ENCODE results near the gene GET3.
"Not testable (repeated sequence)": the region's sequence is repeated elsewhere in the genome, so short reads cannot be mapped to it uniquely, and the experiment has no call there.

The GET3 gene

DNA sequence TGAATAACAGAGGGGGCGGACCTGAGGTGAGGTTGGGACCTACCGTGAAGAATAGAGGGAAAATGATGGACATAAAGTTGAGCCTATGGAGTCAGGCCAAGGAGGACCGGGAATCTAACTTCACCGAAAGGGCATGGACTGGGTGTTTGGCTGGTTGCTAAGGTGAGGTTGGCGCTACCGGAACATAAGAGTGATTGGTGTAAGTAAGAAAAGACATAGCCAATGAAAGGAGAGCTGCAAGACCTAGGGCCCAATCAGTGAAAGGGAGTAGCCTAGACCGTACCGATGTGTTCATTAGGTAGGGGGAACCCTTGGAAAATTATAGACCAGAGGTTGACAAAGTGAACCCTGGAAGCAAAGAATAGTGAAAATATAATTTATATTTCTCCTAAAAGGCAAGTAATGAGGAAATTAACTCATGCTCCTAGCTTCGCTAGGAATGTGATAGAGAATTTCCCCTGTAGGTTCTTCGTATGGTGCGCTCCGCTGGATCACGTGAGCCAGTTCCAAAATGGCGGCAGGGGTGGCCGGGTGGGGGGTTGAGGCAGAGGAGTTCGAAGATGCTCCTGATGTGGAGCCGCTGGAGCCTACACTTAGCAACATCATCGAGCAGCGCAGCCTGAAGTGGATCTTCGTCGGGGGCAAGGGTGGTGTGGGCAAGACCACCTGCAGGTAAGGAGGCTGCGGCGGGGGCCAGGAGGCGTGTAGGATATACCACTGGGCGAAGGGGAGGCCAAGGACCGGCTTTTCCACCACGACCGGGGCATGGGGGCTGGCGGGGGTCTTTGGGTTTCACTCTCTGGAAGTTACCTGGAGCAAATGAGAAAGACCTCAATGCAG lies at the start of gene GET3:
Gene GET3, plus strand, starts transcription at position 503 of the 840 bp plus-strand sequence. Its CDS starts 9 bp downstream, at position 512.
- DNase-seq (ENCODE audit: low read depth, low spot score) = peak; percentile 100

DNA sequence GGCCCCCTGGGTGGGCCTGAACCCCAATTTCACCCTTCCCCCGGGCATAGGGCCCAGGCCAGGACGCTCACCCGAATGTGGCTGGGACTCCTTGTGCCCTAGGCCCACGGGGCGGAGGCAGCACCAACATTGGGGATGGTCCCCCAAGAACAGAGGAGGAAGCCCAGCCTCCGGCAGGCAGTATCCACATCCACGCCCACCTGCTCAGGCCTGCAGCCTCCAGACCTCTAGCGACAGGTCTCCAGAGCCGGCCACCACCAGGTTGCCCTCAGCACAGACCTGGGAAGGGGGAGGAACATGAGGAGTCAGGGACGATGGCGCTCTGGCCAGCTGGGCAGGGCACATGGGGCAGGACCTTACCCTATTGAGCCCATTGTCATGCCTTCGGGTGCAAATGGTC lies 48.3 kb upstream of the GET3 start:
- DNase-seq (ENCODE audit: low read depth, low spot score) = no peak

DNA sequence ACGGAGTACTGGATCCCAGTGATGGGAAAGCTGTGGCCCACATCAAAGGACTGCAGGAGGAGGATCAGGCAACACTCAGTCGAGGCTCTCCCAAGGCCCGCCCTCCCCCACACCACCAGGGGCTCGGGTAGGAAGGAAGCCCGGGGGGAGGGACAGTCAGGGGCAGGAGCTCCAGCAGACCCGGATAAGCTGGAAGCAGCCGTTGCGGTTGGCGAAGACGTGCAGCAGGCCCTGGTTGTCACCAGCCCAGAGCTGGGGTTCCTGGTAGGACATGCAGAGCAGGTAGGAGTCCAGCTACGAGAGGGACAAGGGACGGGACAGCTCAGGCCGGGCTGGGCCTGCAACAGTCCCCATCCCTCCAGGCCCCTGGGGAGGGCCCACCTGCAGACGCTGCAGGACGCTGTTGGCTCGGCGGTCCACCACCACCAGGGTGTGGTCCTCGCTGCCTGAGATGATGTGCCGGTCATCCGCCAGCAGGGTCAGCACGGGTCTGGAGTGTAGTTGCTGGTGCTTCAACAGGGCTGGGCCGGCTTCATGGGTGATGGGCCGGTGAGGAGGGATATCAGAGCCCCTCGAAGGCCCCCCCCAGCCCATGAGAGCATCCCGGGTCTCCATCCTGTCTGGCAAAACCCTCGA lies 47.6 kb upstream of the GET3 start:
- DNase-seq (ENCODE audit: low read depth, low spot score) = no peak

- no peak for DNase-seq (ENCODE audit: low read depth, low spot score)
These were observed 44.3 kb upstream of the GET3 start for GRCh38 chr19:12692960-12693359.

DNA sequence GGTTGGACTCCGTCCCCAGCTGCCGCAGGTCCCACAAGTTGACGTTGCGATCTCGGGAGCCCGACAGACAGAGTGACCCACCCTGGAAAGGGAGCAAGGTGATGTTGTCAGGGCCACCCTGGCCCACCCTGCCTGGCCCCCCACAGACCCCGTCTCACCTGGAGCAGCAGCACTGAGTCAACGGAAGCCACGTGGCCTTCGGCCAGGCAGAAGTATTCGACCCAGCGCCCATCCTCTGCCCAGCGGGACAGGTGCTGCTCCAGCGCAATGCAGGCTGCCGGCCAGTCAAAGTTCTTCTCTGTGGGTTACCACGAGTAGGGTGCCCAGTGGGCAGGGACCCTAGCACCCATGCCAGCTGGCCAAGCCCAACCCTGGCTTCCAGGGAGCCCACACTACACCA lies 42.7 kb upstream of the GET3 start:
- no peak for DNase-seq (ENCODE audit: low read depth, low spot score)

DNA sequence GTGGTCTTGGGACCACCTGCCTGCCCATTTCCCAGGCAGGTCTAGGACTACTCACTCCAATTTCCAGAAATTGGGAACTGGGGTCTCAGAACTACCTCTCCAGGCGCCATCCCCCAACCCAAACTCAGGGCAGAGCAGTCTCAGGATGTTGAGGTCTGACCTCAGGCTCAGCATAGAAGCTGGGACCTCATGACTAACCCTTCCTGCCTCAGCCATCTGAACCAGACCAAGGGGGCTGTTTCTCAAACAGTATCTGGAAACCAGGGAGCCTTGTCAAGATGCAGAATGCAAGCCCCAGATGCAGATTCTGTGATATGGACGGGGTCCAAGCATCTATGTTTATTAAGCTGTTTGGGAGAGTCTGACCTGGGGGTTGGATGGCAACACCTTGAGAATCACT lies 42.2 kb upstream of the GET3 start:
- DNase-seq (ENCODE audit: low read depth, low spot score) = no peak

DNA sequence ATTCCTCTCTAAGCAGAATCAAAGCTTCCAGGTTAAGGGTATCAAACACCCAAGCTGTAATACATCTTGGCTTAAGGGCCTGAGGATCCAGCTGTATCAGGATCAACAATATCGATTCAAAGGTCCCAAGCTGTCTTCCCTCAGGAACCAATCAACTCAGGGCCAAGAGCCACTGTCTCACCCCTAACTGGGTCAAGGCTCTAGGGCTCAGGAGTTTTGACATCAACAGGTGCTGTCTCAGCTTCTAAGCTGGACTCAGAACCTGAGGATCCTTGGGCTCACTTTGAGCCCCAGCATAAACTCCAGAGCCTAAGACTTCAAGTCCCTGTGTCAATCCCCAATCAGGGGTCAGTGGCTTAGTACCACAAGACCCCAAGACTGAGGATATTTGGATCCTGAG lies 41.8 kb upstream of the GET3 start:
- no peak for DNase-seq (ENCODE audit: low read depth, low spot score)

DNA sequence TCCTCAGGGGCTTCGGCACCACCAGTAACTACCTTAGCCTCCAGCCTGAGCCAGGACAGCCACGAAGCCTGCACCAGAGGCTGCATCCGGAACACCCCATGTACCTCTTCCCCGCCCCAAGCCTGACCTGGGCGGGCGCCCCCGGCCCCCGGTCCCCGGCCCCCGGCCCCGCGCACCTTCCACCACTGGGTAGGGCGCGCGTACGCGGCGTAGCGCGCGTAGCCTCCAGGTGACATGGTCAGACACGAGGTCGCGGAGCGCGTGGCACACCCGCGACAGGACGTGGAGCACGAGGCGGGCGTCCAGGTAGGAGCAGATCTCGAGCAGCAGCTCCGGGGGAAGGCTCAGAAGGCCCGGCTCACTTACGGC lies 41.3 kb upstream of the GET3 start:
- DNase-seq (ENCODE audit: low read depth, low spot score) = no peak

GRCh38 chr19:12696366-12697335 lies 40.6 kb upstream of the GET3 start, which contains the start of gene FBXW9:
FBXW9 (minus strand) TSS chr19:12696631; CDS start chr19:12696581, 50 bp downstream.
- peak; percentile 98 for DNase-seq (ENCODE audit: low read depth, low spot score)

DNA sequence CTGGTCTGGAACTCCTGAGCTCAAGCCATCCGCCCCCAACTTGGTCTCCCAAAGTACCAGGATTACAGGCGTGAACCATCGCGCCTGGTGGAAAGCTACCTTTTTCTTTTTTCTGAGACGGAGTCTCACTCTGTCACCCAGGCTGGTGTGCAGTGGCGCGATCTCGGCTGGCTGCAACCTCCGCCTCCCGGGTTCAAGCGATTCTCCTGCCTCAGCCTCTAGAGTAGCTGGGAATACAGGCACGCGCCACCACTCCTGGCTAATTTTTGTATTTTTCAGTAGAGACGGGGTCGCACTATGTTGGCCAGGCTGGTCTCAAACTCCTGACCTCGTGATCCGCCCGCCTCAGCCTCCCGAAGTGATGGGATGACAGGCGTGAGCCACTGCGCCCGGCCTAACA lies 39.9 kb upstream of the GET3 start:
- DNase-seq (ENCODE audit: low read depth, low spot score) = not testable (repeated sequence)

DNA sequence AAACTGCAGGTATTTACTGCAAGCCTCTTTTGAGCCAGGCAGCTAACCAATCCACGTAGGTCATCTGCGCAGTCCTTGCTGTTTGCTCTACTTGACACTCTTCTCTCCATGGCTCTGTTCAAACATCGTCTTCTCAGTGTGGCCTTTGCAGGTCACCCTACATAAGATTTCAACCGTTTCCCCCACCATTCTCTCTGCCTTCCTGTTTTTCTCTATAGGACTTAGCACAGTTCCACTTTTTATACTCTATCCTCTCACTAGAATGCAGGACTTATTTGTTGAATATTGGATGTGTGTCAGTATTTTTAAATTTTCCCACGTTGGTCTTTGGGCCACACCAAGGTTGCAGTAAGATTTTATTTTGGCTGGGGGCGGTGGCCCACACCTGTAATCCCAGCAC lies 39.2 kb upstream of the GET3 start:
- DNase-seq (ENCODE audit: low read depth, low spot score) = no peak

DNA sequence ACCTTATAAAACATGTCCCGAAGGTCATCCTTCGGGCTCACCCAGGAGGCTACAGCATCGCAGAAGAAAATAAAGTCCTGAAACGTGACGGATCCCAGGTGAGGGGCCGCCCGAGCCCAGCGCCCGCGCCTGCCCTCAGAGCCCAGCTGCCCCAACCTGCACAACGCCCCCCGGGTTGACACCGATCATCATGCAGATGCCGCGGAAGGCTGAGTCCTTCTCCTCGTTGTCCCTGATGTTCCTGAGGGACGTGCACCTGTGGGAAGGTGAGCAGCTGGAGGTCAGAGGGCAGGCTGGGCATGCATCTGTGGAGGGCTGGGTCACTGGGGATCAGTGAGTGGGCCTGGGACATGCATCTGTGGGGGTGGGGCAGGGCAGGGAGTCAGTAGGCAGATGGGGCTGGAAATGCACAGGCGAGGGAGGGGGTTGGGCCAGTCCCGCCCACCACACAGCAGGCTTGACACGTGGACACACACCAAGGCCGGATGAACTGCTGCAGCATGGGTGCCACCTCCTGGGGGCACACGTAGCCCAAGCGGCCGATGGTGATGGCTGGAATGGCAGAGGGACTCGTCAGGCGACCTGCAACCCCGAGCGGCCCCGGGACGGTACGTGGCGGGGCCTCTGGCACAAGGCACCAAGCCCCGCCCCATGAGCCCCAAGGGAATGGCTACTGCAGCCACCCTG lies 35.6 kb upstream of the GET3 start:
- DNase-seq (ENCODE audit: low read depth, low spot score) = no peak

GRCh38 chr19:12703046-12703445 lies 34.3 kb upstream of the GET3 start:
- DNase-seq (ENCODE audit: low read depth, low spot score) = peak; percentile 97

- no peak for DNase-seq (ENCODE audit: low read depth, low spot score)
These were observed 32.1 kb upstream of the GET3 start for GRCh38 chr19:12705169-12705568.

GRCh38 chr19:12705654-12706331 lies 31.5 kb upstream of the GET3 start:
- DNase-seq (ENCODE audit: low read depth, low spot score) = no peak

DNA sequence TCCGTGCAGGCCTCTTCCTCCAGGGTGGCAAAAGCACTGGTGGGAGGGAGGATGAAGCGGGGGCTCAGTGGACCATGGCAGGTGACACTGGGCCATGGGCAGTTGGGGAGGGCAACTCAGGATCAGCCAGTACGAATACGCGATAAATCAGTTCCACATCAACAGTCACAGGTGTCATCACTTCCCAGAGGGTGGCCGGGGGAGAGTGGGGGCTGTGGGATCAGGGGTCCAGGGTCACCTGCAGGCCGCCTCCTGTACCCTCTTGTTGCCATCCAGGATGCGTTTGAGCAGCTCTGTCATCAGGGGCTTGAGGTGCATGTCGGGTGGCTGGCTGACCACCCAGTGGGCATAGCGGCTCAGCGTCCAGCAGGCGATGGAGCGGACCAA lies 31.0 kb upstream of the GET3 start:
- no peak for DNase-seq (ENCODE audit: low read depth, low spot score)

DNA sequence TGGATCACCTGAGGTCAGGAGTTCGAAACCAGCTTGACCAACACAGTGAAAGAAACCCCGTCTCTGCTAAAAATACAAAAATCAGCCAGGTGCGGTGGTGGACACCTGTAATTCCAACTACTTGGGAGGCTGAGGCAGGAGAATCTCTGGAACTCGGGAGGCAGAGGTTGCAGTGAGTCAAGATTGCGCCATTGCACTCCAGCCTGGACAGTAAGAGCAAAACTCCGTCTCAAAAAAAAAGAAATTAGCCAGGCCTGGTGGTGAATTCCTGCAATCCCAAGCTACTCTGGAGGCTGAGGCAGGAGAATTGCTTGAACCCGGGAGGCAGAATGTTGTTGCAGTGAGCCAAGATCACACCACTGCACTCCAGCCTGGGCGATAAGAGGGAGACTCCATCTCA lies 28.7 kb upstream of the GET3 start:
- no peak for DNase-seq (ENCODE audit: low read depth, low spot score)

DNA sequence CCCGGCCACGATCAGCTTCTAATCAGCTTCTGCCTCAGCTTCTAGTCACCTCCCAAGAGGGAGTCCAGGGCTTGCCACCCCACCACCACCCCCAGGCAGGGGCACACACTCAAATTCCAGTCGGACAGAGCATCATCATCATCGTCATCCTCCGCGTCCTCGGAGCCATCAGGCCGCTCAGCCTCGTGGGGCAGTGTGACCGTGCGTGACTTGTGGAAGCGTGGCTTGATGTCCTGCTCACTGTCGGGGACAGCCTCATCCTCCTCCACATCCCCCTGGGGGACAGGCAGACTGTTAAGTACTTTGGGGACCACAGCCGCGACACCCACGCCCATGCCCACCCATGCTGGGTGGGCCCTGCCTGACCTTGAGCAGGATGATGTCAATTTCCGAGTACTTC lies 26.1 kb upstream of the GET3 start:
- no peak for DNase-seq (ENCODE audit: low read depth, low spot score)

DNA sequence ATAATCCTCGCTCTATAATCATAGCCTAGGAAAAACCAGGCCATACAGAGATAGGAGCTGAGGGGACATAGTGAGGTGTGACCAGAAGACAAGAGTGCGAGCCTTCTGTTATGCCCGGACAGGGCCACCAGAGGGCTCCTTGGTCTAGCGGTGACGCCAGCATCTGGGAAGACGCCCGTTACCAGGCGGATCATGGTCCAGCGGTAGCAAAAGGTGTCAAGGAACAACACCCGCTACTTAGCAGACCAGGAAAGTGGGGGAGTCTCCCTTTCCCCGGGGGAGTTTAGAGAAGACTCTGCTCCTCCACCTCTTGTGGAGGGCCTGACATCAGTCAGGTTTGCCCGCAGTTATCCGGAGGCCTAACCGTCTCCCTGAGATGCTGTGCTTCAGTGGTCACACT lies 25.2 kb upstream of the GET3 start:
- DNase-seq (ENCODE audit: low read depth, low spot score) = not testable (repeated sequence)

DNA sequence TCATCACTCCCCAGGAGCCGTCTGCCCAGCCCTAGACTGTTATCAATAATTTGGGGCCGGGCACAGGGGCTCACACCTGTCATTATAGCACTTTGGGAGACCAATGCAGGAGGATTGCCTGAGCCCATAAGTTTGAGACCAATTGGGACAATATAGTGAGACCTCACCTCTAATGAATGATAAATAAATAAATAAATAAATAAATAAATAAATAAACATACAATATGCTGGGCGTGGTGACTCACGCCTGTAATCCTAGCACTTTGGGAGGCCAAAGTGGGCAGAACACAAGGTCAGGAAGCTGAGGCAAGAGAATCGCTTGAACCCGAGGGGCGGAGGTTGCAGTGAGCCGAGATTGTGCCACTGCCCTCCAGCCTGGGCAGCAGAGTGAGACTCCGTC lies 24.0 kb upstream of the GET3 start:
- not testable (repeated sequence) for DNase-seq (ENCODE audit: low read depth, low spot score)

GRCh38 chr19:12715102-12715501 lies 22.2 kb upstream of the GET3 start:
- DNase-seq (ENCODE audit: low read depth, low spot score) = no peak
